K562 (cell line): ENCODE data around the gene SETDB2.

ENCODE experiments used
- CREB1 ChIP-seq, 2 experiments: sonication (generic) in 1 of 2; formaldehyde crosslinking in 1 of 2; IDR thresholded peaks; 2 replicates each; pipeline versions ENCODE4 v1.6.1 to v1.8.0; 2012 to 2022; ENCODE audit warnings: inconsistent platforms in 1 of 2, mild to moderate bottlenecking in 1 of 2, missing genetic modification reagents in 1 of 2, moderate library complexity in 1 of 2
- CTCF ChIP-seq, 3 experiments: IDR thresholded peaks in 2 of 3; conservative IDR thresholded peaks in 1 of 3; 2 replicates each; pipeline ENCODE4 v1.5.1; 2011 to 2012; ENCODE audit warnings: low read length in 3 of 3, mild to moderate bottlenecking in 3 of 3, control low read depth in 2 of 3, improper control_type of control experiment in 1 of 3, inconsistent platforms in 1 of 3, low read depth in 1 of 3, mixed read lengths in 1 of 3, moderate library complexity in 1 of 3; ENCODE audit not compliant: insufficient read depth in 2 of 3
- FOXK2 ChIP-seq, 2 experiments: fragments of 450-650 bp; IDR thresholded peaks in 1 of 2; conservative IDR thresholded peaks in 1 of 2; 2 replicates each; pipeline ENCODE4 v1.6.1; 2016; ENCODE audit warnings: low read depth in 2 of 2, mild to moderate bottlenecking in 1 of 2
- MCM5 ChIP-seq: fragments of 450-650 bp; IDR thresholded peaks from 2 replicates; pipeline ENCODE4 v1.6.1; 2016; ENCODE audit warnings: low read depth
- TBP ChIP-seq: optimal IDR thresholded peaks from 2 replicates; pipeline ENCODE3; 2011; ENCODE audit warnings: low read depth, low read length, improper control_type of control experiment

DNA sequence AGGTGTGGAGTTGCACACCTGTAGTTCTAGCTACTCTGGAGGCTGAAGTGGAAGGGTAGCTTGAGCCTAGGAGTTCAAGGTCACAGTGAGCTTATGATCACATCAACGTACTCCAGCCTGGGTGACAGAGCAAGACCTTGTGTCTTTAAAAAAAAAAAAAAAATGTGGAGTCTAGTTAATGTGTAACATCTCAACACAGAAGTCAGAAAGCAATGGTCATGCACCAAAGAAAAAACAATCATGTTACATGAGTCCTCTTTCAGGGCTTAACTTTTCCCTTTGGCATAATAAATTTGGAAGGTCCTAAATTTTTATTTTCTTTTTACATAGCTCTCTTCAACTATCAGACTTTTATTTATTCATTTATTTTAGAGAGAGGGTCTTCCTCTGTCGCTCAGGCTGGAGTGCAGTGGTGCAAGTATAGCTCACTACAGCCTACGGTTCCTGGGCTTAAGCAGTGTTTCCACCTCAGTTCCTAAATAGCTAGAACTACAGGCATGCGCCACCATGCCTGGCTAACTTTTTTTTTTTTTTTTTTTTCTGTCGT is 22.3 kb downstream of the SETDB2 start:
- TF ChIP-seq FOXK2 (conservative IDR thresholded peaks at IDR 0.05 in 1 of 2, IDR thresholded peaks at IDR 0.05 in 1 of 2; ENCODE audit: low read depth in 2 of 2), result no peak
- TF ChIP-seq CREB1 (IDR thresholded peaks at IDR 0.05), result no peak
- TF ChIP-seq CREB1 (CRISPR knock-in tag; IDR thresholded peaks at IDR 0.05), result no peak
- no peak for TF ChIP-seq TBP
- TF ChIP-seq MCM5, result no peak
- no peak for TF ChIP-seq CTCF (IDR thresholded peaks at IDR 0.05 in 2 of 3, conservative IDR thresholded peaks at IDR 0.05 in 1 of 3; ENCODE audit: insufficient read depth in 2 of 3, low read depth in 1 of 3, low read length in 3 of 3)
